ENCODE results near the gene GAPVD1. TPM values are rescaled to one million over a fixed set of nuclear protein-coding genes. Genes with fewer than 3 reads are reported as not detected.

Gene GAPVD1
- total RNA-seq, 2 experiments from 2014 or later: 74.1 to 82.2 TPM

DNA sequence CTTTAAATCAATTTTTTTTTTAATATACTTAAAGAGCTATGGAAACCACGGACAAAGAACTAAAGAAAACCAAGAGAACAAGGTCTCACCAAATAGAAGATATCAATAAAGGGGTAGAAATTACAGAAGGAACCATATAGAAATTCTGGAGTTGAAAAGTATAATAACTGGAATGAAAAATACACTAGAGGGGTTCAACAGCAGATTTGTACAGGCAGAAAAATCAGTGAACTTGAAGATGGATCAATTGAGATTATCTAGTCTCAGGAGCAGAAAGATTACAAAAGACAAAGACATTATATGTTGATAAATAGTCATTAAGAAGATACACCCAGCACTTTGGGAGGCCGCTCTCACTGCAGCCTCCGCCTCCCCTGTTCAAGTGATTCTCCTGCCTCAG, 56.1 kb downstream of the GAPVD1 start:
- ATAC-seq (ENCODE audit: poor library complexity) (no peak), DNase-seq (no peak)
- Histone ChIP-seq H3K36me3 (ENCODE audit: insufficient read depth, low read length) (peaks cover 61% of the 10 kb centered on the region), H3K27me3 (ENCODE audit: control insufficient read depth in 1 of 2, insufficient read depth in 2 of 2, low read length in 2 of 2) (no peaks in the 10 kb centered on the region), H3K9me3 (ENCODE audit: control insufficient read depth in 1 of 2, insufficient read depth in 1 of 2, low read length in 2 of 2) (peaks cover 13% of the 10 kb centered on the region in 2 experiments), H3K4me3 (ENCODE audit: low read length) (no peak overlapping the region), H3K27ac (ENCODE audit: low read depth in 1 of 2, low read length in 2 of 2) (no peak overlapping the region), H3K4me1 (ENCODE audit: insufficient read depth, low read length) (no peaks in the 10 kb centered on the region)
- Mint-ChIP-seq H3K4me1 (ENCODE audit: low read depth) (no peaks in the 10 kb centered on the region), H3K27ac (no peak overlapping the region), H3K9me3 (no peaks in the 10 kb centered on the region), H3K27me3 (no peaks in the 10 kb centered on the region), H3K36me3 (ENCODE audit: low read depth) (peaks cover 88% of the 10 kb centered on the region), H3K4me3 (no peak overlapping the region)
- ChIA-PET POLR2A (no interaction called here), CTCF (no interaction called here)
- TF ChIP-seq, protein P1, sequence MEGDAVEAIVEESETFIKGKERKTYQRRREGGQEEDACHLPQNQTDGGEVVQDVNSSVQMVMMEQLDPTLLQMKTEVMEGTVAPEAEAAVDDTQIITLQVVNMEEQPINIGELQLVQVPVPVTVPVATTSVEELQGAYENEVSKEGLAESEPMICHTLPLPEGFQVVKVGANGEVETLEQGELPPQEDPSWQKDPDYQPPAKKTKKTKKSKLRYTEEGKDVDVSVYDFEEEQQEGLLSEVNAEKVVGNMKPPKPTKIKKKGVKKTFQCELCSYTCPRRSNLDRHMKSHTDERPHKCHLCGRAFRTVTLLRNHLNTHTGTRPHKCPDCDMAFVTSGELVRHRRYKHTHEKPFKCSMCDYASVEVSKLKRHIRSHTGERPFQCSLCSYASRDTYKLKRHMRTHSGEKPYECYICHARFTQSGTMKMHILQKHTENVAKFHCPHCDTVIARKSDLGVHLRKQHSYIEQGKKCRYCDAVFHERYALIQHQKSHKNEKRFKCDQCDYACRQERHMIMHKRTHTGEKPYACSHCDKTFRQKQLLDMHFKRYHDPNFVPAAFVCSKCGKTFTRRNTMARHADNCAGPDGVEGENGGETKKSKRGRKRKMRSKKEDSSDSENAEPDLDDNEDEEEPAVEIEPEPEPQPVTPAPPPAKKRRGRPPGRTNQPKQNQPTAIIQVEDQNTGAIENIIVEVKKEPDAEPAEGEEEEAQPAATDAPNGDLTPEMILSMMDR (IDR thresholded peaks at IDR 0.05): no peak
- intact Hi-C loops (cut with DNase I, micrococcal nuclease): loop anchor here in 1 of 2 experiments (10.0 kb wide), 1 partner anchor 53 kb away; the partner anchor contains the start of gene GAPVD1

DNA sequence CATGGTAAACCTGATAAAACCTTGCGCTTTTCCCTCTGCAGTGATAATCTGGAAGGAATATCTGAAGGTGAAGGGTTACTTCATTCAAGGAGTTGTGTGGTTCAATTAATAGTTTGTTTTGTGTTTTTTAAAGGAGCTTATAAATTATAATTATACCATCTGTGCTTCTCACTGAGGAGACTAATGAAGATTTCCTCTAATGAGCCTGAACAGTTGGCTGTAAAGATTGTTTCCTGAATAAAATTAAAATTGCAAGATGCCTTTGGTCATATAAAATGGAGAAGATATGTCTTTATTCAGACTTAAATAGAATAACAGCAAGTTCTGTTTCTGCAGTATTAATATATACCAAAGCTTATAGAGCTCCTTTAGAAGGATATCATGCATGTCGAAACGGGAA, 59.9 kb downstream of the GAPVD1 start:
- Mint-ChIP-seq H3K27ac (no peak overlapping the region), H3K27me3 (no peaks in the 10 kb centered on the region), H3K9me3 (no peaks in the 10 kb centered on the region), H3K36me3 (ENCODE audit: low read depth) (peaks cover 84% of the 10 kb centered on the region), H3K4me3 (no peak overlapping the region), H3K4me1 (ENCODE audit: low read depth) (no peaks in the 10 kb centered on the region)
- ATAC-seq (ENCODE audit: poor library complexity) (no peak), DNase-seq (no peak)
- TF ChIP-seq, protein P1 (IDR thresholded peaks at IDR 0.05): no peak
- Histone ChIP-seq H3K4me3 (ENCODE audit: low read length) (no peak overlapping the region), H3K27me3 (ENCODE audit: control insufficient read depth in 1 of 2, insufficient read depth in 2 of 2, low read length in 2 of 2) (no peaks in the 10 kb centered on the region), H3K4me1 (ENCODE audit: insufficient read depth, low read length) (no peaks in the 10 kb centered on the region), H3K27ac (ENCODE audit: low read depth in 1 of 2, low read length in 2 of 2) (no peak overlapping the region), H3K36me3 (ENCODE audit: insufficient read depth, low read length) (peaks cover 57% of the 10 kb centered on the region), H3K9me3 (ENCODE audit: control insufficient read depth in 1 of 2, insufficient read depth in 1 of 2, low read length in 2 of 2) (peaks cover 13% of the 10 kb centered on the region in 2 experiments)
- CTCF ChIA-PET: interaction anchor here (1.0 kb wide), 1 partner anchor 14 kb away, joined by 3 read pairs; no protein-coding TSS in a partner anchor
- intact Hi-C loops (cut with DNase I, micrococcal nuclease): no loop called here
- POLR2A ChIA-PET: interaction anchor here (0.7 kb wide), 1 partner anchor 392 kb away, joined by 3 read pairs; no protein-coding TSS in a partner anchor

DNA sequence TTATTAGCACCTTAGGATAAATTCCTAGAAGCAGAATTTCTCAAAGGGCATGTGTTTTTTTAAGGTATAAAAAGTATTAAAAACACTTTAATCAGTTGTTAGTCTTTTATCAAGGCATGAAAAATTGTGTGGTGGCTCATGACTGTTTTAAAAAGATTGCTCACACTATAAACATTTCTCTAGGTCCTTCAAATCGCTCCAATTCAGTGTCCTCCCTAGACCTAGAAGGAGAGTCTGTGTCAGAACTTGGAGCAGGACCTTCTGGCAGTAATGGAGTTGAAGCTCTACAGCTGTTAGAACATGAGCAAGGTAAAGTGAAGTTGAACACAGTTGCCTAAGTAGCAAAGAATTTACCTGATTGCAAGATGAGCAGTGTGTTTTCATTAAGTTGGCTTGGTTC, 62.0 kb downstream of the GAPVD1 start:
- TF ChIP-seq, protein P1 (IDR thresholded peaks at IDR 0.05): no peak
- H3K36me3 ChIP-seq (ENCODE audit: insufficient read depth, low read length): peaks cover 44% of the 10 kb centered on the region
- H3K4me1 ChIP-seq (ENCODE audit: insufficient read depth, low read length): no peaks in the 10 kb centered on the region
- CTCF ChIA-PET: no interaction called here
- Mint-ChIP-seq H3K36me3 (ENCODE audit: low read depth) (peaks cover 77% of the 10 kb centered on the region), H3K27ac (no peak overlapping the region), H3K4me1 (ENCODE audit: low read depth) (no peaks in the 10 kb centered on the region), H3K27me3 (no peaks in the 10 kb centered on the region), H3K9me3 (no peaks in the 10 kb centered on the region), H3K4me3 (no peak overlapping the region)
- H3K27ac ChIP-seq (ENCODE audit: low read depth in 1 of 2, low read length in 2 of 2): no peak overlapping the region
- H3K4me3 ChIP-seq (ENCODE audit: low read length): no peak overlapping the region
- intact Hi-C loops (cut with DNase I, micrococcal nuclease): no loop called here
- H3K27me3 ChIP-seq (ENCODE audit: control insufficient read depth in 1 of 2, insufficient read depth in 2 of 2, low read length in 2 of 2): no peaks in the 10 kb centered on the region
- no peak for DNase-seq
- ATAC-seq (ENCODE audit: poor library complexity): no peak
- no peaks in the 10 kb centered on the region for H3K9me3 ChIP-seq (ENCODE audit: control insufficient read depth in 1 of 2, insufficient read depth in 1 of 2, low read length in 2 of 2)
- POLR2A ChIA-PET: no interaction called here

All from CD4-positive, alpha-beta T cell (primary cell).